Sigmoid colon (tissue), 7 donors: ENCODE results near the gene ZNF577. TPM values are rescaled to one million over a fixed set of nuclear protein-coding genes. Genes with fewer than 3 reads are reported as not detected.
"Not testable (repeated sequence)": the region's sequence is repeated elsewhere in the genome, so short reads cannot be mapped to it uniquely, and the experiment has no call there.

ENCODE experiments used
- DNase-seq: peaks from one replicate; pipeline ENCODE4 v3.0.0-alpha.2; 2019
- H3K27ac ChIP-seq, 4 donors: fragments of 200-600 bp; sonication (generic); one replicate each; pipeline ENCODE4 v1.5.1; 2016 to 2019; ENCODE audit warnings: mild to moderate bottlenecking in 1 of 4
- H3K27me3 ChIP-seq, 3 donors: fragments of 200-600 bp; sonication (generic); one replicate each; pipeline ENCODE4 v1.5.1; 2019; ENCODE audit warnings: mild to moderate bottlenecking in 1 of 3
- H3K36me3 ChIP-seq, 4 donors: fragments of 200-600 bp; sonication (generic); one replicate each; pipeline ENCODE4 v1.5.1; 2016 to 2019
- H3K4me1 ChIP-seq, 4 donors: fragments of 200-600 bp; sonication (generic); one replicate each; pipeline ENCODE4 v1.5.1; 2017 to 2019
- H3K4me3 ChIP-seq, 4 donors: fragments of 200-600 bp; sonication (generic); one replicate each; pipeline ENCODE4 v1.5.1; 2017 to 2019; ENCODE audit warnings: mild to moderate bottlenecking in 2 of 4, moderate library complexity in 1 of 4
- H3K9me3 ChIP-seq, 4 donors: fragments of 200-600 bp in 3 of 4; sonication (generic) in 3 of 4; one replicate each; pipeline versions ENCODE4 v1.5.1 to v1.6.1; 2013 to 2019
- CTCF ChIP-seq, 4 experiments: fragments of 450-650 bp in 3 of 4; fragments of 200-600 bp in 1 of 4; IDR thresholded peaks; one replicate each; pipeline ENCODE4 v1.5.1; 2016 to 2019; ENCODE audit warnings: antibody characterized with exemption in 4 of 4, mild to moderate bottlenecking in 3 of 4, moderate library complexity in 2 of 4
- EP300 ChIP-seq, 4 donors: sonication (generic); formaldehyde crosslinking; IDR thresholded peaks; one replicate each; pipeline ENCODE4 v1.6.1; 2017; ENCODE audit warnings: antibody characterized with exemption in 4 of 4
- POLR2A ChIP-seq, 2 donors: fragments of 450-650 bp; IDR thresholded peaks; one replicate each; pipeline ENCODE4 v1.6.1; 2016; ENCODE audit warnings: antibody characterized with exemption in 2 of 2, mild to moderate bottlenecking in 2 of 2, moderate library complexity in 2 of 2
- POLR2AphosphoS5 ChIP-seq, 4 donors: sonication (generic); formaldehyde crosslinking; IDR thresholded peaks; one replicate each; pipeline ENCODE4 v1.6.1; 2017; ENCODE audit warnings: antibody characterized with exemption in 4 of 4
- WGBS, 2 donors: extraction: QIAGEN DNeasy Blood & Tissue Kit; methylation state at CpG; one replicate each; pipeline ENCODE4 v1.1.7; 2013; 5-methylcytosine and 5-hydroxymethylcytosine counted together
- intact Hi-C: fragments of 100-400 bp; cut with DNase I; formaldehyde crosslinking; loops from one replicate; pipeline ENCODE4 v1.15.1; 2023
- polyA plus RNA-seq, 3 donors: library from polyadenylated mRNA; stranded (reverse); fragments of 200-250 nt; gene quantifications; one replicate each; pipeline ENCODE4 v1.2.3, GENCODE V29; 2013
- total RNA-seq, 4 donors: library from RNA; depleted of rRNA; stranded (reverse); fragments of >200 nt; gene quantifications; one replicate each; pipeline ENCODE4 v1.1.0, GENCODE V29; 2016
- donor health status: healthy with polysubstance abuse.
- donor health status: Bipolar disorder and iron deficiency.
- donor health status: healthy.

ZNF577 gene
- total and polyA plus RNA-seq, 7 donors = 2.8 to 28.0 (median 21.7) TPM

- WGBS, 2 donors = 25 to 38% methylated on average over 11 of the region's 11 CpGs
- DNase-seq = no peak
- H3K27me3 ChIP-seq = no peaks in the 10 kb centered on the region
- intact Hi-C loops = no loop called here
- H3K36me3 ChIP-seq = peaks cover 4 to 18% (median 10%) of the 10 kb centered on the region in 4 donors
- H3K9me3 ChIP-seq = peaks cover 18 to 25% (median 19%) of the 10 kb centered on the region in 4 donors
- H3K4me1 ChIP-seq = peaks cover 0 to 14% (median 11%) of the 10 kb centered on the region in 4 donors
- TF ChIP-seq POLR2AphosphoS5 (IDR thresholded peaks at IDR 0.05) = no peak
- no peak for TF ChIP-seq CTCF (IDR thresholded peaks at IDR 0.05)
- TF ChIP-seq POLR2A (IDR thresholded peaks at IDR 0.05) = no peak
- no peak for TF ChIP-seq EP300 (IDR thresholded peaks at IDR 0.05)
- H3K27ac ChIP-seq = peak overlapping the region; percentile 81 to 88 (median 86)
- peak overlapping the region; percentile 68 to 91 (median 84) for H3K4me3 ChIP-seq
Observed at GRCh38 chr19:51926426-51926783, 38.7 kb upstream of the ZNF577 start.

GRCh38 chr19:51921949-51922348 is 34.2 kb upstream of the ZNF577 start:
- H3K27me3 ChIP-seq = no peaks in the 10 kb centered on the region
- H3K9me3 ChIP-seq = peaks cover 23 to 62% (median 36%) of the 10 kb centered on the region in 4 donors
- H3K27ac ChIP-seq = no peak overlapping the region
- no peak overlapping the region for H3K4me3 ChIP-seq
- DNase-seq = no peak
- intact Hi-C loops = no loop called here
- no peak for TF ChIP-seq POLR2AphosphoS5 (IDR thresholded peaks at IDR 0.05)
- no peak for TF ChIP-seq POLR2A (IDR thresholded peaks at IDR 0.05)
- no peak for TF ChIP-seq CTCF (IDR thresholded peaks at IDR 0.05)
- no peak for TF ChIP-seq EP300 (IDR thresholded peaks at IDR 0.05)
- WGBS, 2 donors = 93 to 95% methylated on average over 8 of the region's 8 CpGs
- H3K36me3 ChIP-seq = no peaks in the 10 kb centered on the region
- H3K4me1 ChIP-seq = peaks cover 0 to 4% (median 2%) of the 10 kb centered on the region in 4 donors

- peaks cover 23 to 73% (median 55%) of the 10 kb centered on the region in 4 donors for H3K9me3 ChIP-seq
- WGBS, 2 donors = 88 to 94% methylated on average over 3 of the region's 3 CpGs
- no peak for DNase-seq
- TF ChIP-seq CTCF (IDR thresholded peaks at IDR 0.05) (no peak), POLR2AphosphoS5 (IDR thresholded peaks at IDR 0.05) (no peak), EP300 (IDR thresholded peaks at IDR 0.05) (no peak), POLR2A (IDR thresholded peaks at IDR 0.05) (no peak)
- no peaks in the 10 kb centered on the region for H3K4me1 ChIP-seq
- no peaks in the 10 kb centered on the region for H3K36me3 ChIP-seq
- intact Hi-C loops = no loop called here
- no peak overlapping the region for H3K27ac ChIP-seq
- H3K27me3 ChIP-seq = no peaks in the 10 kb centered on the region
- H3K4me3 ChIP-seq = no peak overlapping the region
Observed at GRCh38 chr19:51919606-51920005, 31.9 kb upstream of the ZNF577 start.

GRCh38 chr19:51916167-51916566 is 28.4 kb upstream of the ZNF577 start:
- Histone ChIP-seq H3K27ac (no peak overlapping the region), H3K4me3 (no peak overlapping the region), H3K4me1 (no peaks in the 10 kb centered on the region), H3K36me3 (no peaks in the 10 kb centered on the region), H3K9me3 (peaks cover 5 to 60% (median 44%) of the 10 kb centered on the region in 4 donors), H3K27me3 (no peaks in the 10 kb centered on the region)
- WGBS, 2 donors = 93 to 98% methylated on average over 1 of the region's 1 CpG
- intact Hi-C loops = no loop called here
- no peak for DNase-seq
- no peak for TF ChIP-seq CTCF (IDR thresholded peaks at IDR 0.05)
- TF ChIP-seq POLR2AphosphoS5 (IDR thresholded peaks at IDR 0.05) = no peak
- TF ChIP-seq EP300 (IDR thresholded peaks at IDR 0.05) = no peak

GRCh38 chr19:51915324-51915867 is 27.6 kb upstream of the ZNF577 start:
- H3K27ac ChIP-seq = no peak overlapping the region
- WGBS, 2 donors = 74 to 81% methylated on average over 5 of the region's 5 CpGs
- TF ChIP-seq EP300 (IDR thresholded peaks at IDR 0.05) (no peak), POLR2AphosphoS5 (IDR thresholded peaks at IDR 0.05) (no peak), CTCF (IDR thresholded peaks at IDR 0.05) (no peak), POLR2A (IDR thresholded peaks at IDR 0.05) (no peak)

GRCh38 chr19:51907981-51908380 is 20.2 kb upstream of the ZNF577 start:
- H3K4me3 ChIP-seq, intact Hi-C loops, H3K27ac ChIP-seq, DNase-seq, H3K36me3 ChIP-seq: not testable (repeated sequence)
- H3K27me3 ChIP-seq = peaks cover 0 to 23% (median 0%) of the 10 kb centered on the region in 3 donors
- 39 to 53% methylated on average over 5 of the region's 5 CpGs for WGBS, 2 donors
- peaks cover 0 to 13% (median 10%) of the 10 kb centered on the region in 4 donors for H3K4me1 ChIP-seq
- peaks cover 0 to 18% (median 0%) of the 10 kb centered on the region in 4 donors for H3K9me3 ChIP-seq

More at GRCh38 chr19:51915324-51915867, 27.6 kb upstream of the ZNF577 start:
- Histone ChIP-seq H3K36me3 (no peaks in the 10 kb centered on the region), H3K27me3 (no peaks in the 10 kb centered on the region), H3K4me3 (no peak overlapping the region), H3K9me3 (peaks cover 2 to 52% (median 38%) of the 10 kb centered on the region in 4 donors), H3K4me1 (no peaks in the 10 kb centered on the region)
- intact Hi-C loops = no loop called here
- DNase-seq = no peak

GRCh38 chr19:51906108-51906507 is 18.4 kb upstream of the ZNF577 start:
- H3K36me3 ChIP-seq, H3K27ac ChIP-seq, H3K4me3 ChIP-seq, DNase-seq, intact Hi-C loops: not testable (repeated sequence)
- Histone ChIP-seq H3K4me1 (peaks cover 0 to 15% (median 12%) of the 10 kb centered on the region in 4 donors), H3K27me3 (peaks cover 0 to 23% (median 0%) of the 10 kb centered on the region in 3 donors), H3K9me3 (peaks cover 0 to 23% (median 2%) of the 10 kb centered on the region in 4 donors)
- 52 to 73% methylated on average over 9 of the region's 9 CpGs for WGBS, 2 donors
